HG02870 (cell line): ENCODE results near the gene FAP.

ENCODE experiments used
- ATAC-seq: cut with Tn5 transposase; IDR thresholded peaks from one replicate; pipeline ENCODE4 v1.9.1; 2021; ENCODE audit warnings: mild to moderate bottlenecking, moderate library complexity; ENCODE audit not compliant: unreplicated experiment

Gene FAP

DNA sequence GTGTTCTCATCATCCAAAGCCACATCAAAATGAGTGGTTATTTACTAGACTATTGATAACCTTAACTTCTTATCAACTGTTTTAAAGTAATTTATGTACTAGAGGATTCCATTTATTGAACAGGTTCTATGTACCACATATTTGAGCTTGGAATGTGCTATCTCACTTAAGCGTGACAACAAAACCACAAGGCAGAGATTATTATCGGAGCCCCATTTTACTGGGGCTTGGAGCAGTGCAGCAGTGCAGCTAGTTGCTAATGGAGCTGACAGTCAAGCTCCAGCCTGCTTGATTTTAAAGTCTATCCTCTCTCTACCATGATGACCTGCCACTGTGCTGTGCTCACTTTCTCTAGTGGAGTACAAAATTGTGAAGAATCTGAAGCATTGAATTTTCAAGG, 115.8 kb downstream of the FAP start:
- no peak for ATAC-seq

DNA sequence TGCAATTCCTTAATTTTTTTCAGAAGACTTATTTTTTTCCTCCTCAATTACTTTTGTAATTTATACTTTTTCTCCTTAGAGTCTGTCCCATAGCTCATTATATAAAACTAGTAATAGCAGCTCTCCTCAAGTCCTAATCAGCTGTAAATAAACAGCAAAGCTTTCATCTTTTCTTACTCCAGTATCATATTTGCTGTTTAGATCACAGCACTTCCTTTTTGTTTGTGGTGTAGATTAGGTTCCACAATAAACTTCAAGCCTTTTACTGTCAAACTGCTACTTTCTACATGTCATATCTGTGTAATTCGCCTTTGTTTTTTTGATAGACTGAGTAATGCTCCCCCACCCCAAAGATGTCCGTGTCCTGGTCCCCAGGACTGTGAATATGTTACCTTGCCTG, 116.7 kb downstream of the FAP start:
- peak; percentile 18 for ATAC-seq

DNA sequence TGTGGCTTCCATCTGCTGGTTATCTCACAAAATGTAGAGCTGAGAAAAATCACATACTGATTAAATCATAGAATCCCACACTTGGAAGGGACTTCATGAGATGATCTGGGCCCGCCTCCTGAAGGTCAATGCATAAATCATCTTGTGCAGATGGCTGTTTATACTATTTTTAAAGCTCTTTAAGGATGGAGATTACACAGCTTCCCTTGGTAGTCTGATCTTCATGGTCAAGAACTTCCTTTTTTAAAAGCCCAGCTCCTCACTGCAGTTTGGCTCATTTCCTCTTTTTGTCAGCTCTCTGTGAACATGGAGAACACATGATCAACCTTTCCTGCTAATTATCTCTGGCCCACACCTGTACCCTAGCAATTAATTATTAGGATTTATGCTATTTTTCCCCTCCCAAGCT, 117.1 kb downstream of the FAP start:
- peak; percentile 96 for ATAC-seq

DNA sequence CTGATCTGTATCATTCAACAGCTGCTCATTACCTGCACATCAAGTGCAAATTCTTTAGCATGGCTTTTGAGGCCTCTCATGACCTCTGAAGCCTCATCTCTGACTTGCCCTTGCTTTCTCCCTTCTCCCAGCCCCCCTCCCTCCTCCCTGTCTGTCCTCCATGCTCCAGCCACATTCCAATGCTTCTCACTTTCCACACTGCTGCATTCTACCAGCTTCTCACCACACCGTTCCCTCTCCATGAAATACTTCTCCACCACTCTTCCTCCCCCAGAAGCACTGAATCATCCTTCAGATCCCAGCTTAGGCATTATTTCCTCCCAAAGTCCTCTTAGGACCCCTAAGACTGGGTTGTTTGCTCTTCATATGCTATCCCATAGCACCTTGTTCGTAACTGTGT, 118.1 kb downstream of the FAP start:
- ATAC-seq = no peak

DNA sequence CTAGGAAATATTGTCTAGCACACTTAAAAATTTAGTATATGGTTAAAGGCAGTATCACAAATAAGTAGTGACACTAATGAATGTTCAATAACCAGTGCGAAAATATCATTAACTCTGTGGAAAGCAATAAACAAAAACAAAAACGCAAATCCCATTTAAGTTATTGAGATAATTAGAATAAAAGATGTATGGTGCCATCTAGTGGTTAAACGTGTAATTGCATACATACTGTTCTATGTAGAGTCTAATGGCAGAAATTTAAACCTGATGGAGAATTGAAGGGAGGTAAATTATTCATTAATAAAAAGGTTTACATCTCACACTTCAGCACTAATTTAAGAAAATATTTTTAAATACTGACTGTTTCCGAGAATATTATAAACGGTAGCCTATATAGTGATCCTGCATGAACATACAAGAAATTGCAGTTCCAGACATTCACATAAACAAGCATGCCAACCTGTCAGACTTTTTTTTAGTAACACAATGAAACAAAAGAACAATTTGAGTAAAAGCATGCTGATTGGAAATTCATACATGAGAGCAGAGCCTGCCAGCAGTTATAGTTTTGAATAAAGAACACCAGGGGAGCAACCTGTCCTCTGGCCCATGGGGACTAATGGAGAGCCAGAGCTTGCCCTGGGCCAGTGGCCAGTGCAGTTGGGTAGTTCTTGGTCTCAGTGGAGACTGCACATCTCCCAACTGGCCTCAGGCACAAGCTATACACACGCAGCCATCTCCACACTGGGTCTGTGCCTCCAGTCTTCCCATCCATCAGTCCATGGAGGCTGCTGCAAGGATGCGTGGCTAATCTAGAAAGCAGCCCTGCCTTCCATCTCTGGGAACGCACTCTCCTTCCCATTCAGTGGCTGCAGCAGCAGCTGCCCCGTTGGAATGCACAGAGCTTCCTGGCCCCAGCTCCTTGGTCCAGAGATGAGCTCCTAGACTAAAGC, 119.2 kb downstream of the FAP start:
- ATAC-seq = no peak
